Keratinocyte (primary cell): ENCODE results near the gene TPO. TPM values are rescaled to one million over a fixed set of nuclear protein-coding genes. Genes with fewer than 3 reads are reported as not detected.
"Not testable (repeated sequence)": the region's sequence is repeated elsewhere in the genome, so short reads cannot be mapped to it uniquely, and the experiment has no call there.

Experiments
- DNase-seq: peaks from one replicate; pipeline ENCODE4 v3.0.0-alpha.2; 2011; ENCODE audit warnings: low read depth, missing footprints, low spot score
- FAIRE-seq: peaks from 2 replicates; lab custom pipeline; 2011; peaks lifted over from hg19 to GRCh38; lab: Jason Lieb, UNC
- H2AFZ ChIP-seq: 2 replicates; pipeline ENCODE4 v1.6.0; 2012; ENCODE audit warnings: low read length, control low read depth, inconsistent platforms; ENCODE audit not compliant: control insufficient read depth
- H3K27ac ChIP-seq: 2 replicates; pipeline ENCODE4 v1.5.1; 2011; ENCODE audit warnings: low read length; ENCODE audit not compliant: control insufficient read depth, insufficient read depth
- H3K27me3 ChIP-seq: 3 replicates; pipeline ENCODE4 v1.6.0; 2011; ENCODE audit warnings: low read length; ENCODE audit not compliant: control insufficient read depth, insufficient read depth; ENCODE audit errors: extremely low read depth
- H3K36me3 ChIP-seq, 2 experiments: 2 replicates in 1 of 2; 3 replicates in 1 of 2; pipeline ENCODE4 v1.5.1; 2011; ENCODE audit warnings: low read length in 2 of 2, mild to moderate bottlenecking in 1 of 2; ENCODE audit not compliant: control insufficient read depth in 2 of 2, insufficient read depth in 2 of 2; ENCODE audit errors: extremely low read depth in 1 of 2
- H3K4me1 ChIP-seq: 3 replicates; pipeline ENCODE4 v1.5.1; 2011; ENCODE audit warnings: low read length; ENCODE audit not compliant: control insufficient read depth, insufficient read depth; ENCODE audit errors: extremely low read depth
- H3K4me2 ChIP-seq: 3 replicates; pipeline ENCODE4 v1.6.0; 2011; ENCODE audit warnings: low read depth, low read length; ENCODE audit not compliant: control insufficient read depth, insufficient read depth; ENCODE audit errors: extremely low read depth
- H3K4me3 ChIP-seq, 3 experiments: fragments of 200-600 bp in 1 of 3; sonication (generic) in 1 of 3; 2 replicates in 2 of 3; 3 replicates in 1 of 3; pipeline ENCODE4 v1.5.1; 2011 to 2016; ENCODE audit warnings: low read length in 3 of 3, mild to moderate bottlenecking in 3 of 3, control low read depth in 2 of 3, inconsistent platforms in 1 of 3, low read depth in 1 of 3, mixed read lengths in 1 of 3, mixed run types in 1 of 3, moderate library complexity in 1 of 3; ENCODE audit not compliant: control insufficient read depth in 2 of 3, insufficient read depth in 2 of 3; ENCODE audit errors: extremely low read depth in 1 of 3
- H3K79me2 ChIP-seq: 2 replicates; pipeline ENCODE4 v1.6.0; 2012; ENCODE audit warnings: low read length; ENCODE audit not compliant: control insufficient read depth, insufficient read depth
- H3K9ac ChIP-seq: 3 replicates; pipeline ENCODE4 v1.6.0; 2011; ENCODE audit warnings: low read length; ENCODE audit not compliant: control insufficient read depth, insufficient read depth; ENCODE audit errors: extremely low read depth
- H3K9me1 ChIP-seq: 3 replicates; pipeline ENCODE4 v1.6.0; 2011; ENCODE audit warnings: low read length; ENCODE audit not compliant: control insufficient read depth, insufficient read depth; ENCODE audit errors: extremely low read depth
- H3K9me3 ChIP-seq: 2 replicates; pipeline ENCODE4 v1.5.1; 2012; ENCODE audit warnings: low read depth, low read length; ENCODE audit not compliant: control insufficient read depth
- H4K20me1 ChIP-seq: 3 replicates; pipeline ENCODE4 v1.6.0; 2011; ENCODE audit warnings: low read length; ENCODE audit not compliant: control insufficient read depth, insufficient read depth; ENCODE audit errors: extremely low read depth
- CTCF ChIP-seq, 3 experiments: IDR thresholded peaks in 1 of 3; conservative IDR thresholded peaks in 1 of 3; optimal IDR thresholded peaks in 1 of 3; 2 replicates in 2 of 3; 3 replicates in 1 of 3; pipeline versions ENCODE3 to v1.5.1; 2011; ENCODE audit warnings: low read length in 3 of 3, mild to moderate bottlenecking in 3 of 3, moderate library complexity in 2 of 3, control low read depth in 1 of 3, inconsistent platforms in 1 of 3; ENCODE audit not compliant: insufficient read depth in 2 of 3; ENCODE audit errors: extremely low read depth in 1 of 3
- EZH2 ChIP-seq: IDR thresholded peaks from one replicate; pipeline ENCODE4 v1.6.1; 2012; ENCODE audit warnings: inconsistent platforms, mild to moderate bottlenecking, low read length, moderate library complexity
- dilution Hi-C: fragments of 300-500 bp; cut with MboI; formaldehyde crosslinking; loops from one replicate; pipeline ENCODE4 v1.7.0; 2020; ENCODE audit warnings: low sequenced_read_pairs; ENCODE audit not compliant: extremely low pct_ligation_motif_present
- polyA plus RNA-seq, 5 experiments: library from polyadenylated mRNA; depleted of rRNA in 3 of 5; stranded (reverse) in 3 of 5; stranded (forward) in 1 of 5; unstranded in 1 of 5; fragments of >200 nt; gene quantifications; 1 replicate in 1 of 5; 2 replicates in 3 of 5; 3 replicates in 1 of 5; pipeline versions ENCODE4 v1.2.1 to v1.2.3, GENCODE V29; 2011 to 2012; ENCODE audit warnings: missing spikeins in 2 of 5, low read depth in 1 of 5, low replicate concordance in 1 of 5

The TPO gene
- polyA plus RNA-seq, 1 donor (not counting 4 experiments of a cell fraction or from before 2014, with no cell fraction given): 0.07 TPM

GRCh38 chr2:1390118-1390517, 23.1 kb upstream of the TPO start:
- H3K27ac ChIP-seq, H3K79me2 ChIP-seq, H3K27me3 ChIP-seq, H4K20me1 ChIP-seq, H3K9me3 ChIP-seq, H3K36me3 ChIP-seq, H3K4me2 ChIP-seq, H2AFZ ChIP-seq, H3K4me3 ChIP-seq, H3K9me1 ChIP-seq, H3K9ac ChIP-seq, H3K4me1 ChIP-seq, FAIRE-seq, DNase-seq, dilution Hi-C loops: not testable (repeated sequence)

- no peaks in the 10 kb centered on the region for H3K9me1 ChIP-seq
- H3K4me1 ChIP-seq: no peaks in the 10 kb centered on the region
- no peak overlapping the region for H2AFZ ChIP-seq
- H4K20me1 ChIP-seq: no peaks in the 10 kb centered on the region
- no peak overlapping the region for H3K4me2 ChIP-seq
- H3K27ac ChIP-seq: no peak overlapping the region
- no peaks in the 10 kb centered on the region for H3K9me3 ChIP-seq
- no peak overlapping the region for H3K9ac ChIP-seq
- dilution Hi-C loops: no loop called here
- no peak overlapping the region for H3K4me3 ChIP-seq
- H3K79me2 ChIP-seq: no peaks in the 10 kb centered on the region
- FAIRE-seq (no peak), DNase-seq (no peak)
- no peaks in the 10 kb centered on the region for H3K36me3 ChIP-seq
- no peak for TF ChIP-seq CTCF (optimal IDR thresholded peaks at IDR 0.05 in 1 of 3, IDR thresholded peaks at IDR 0.05 in 1 of 3, conservative IDR thresholded peaks at IDR 0.05 in 1 of 3; ENCODE audit: extremely low read depth in 1 of 3, insufficient read depth in 2 of 3, low read length in 3 of 3)
- no peak for TF ChIP-seq EZH2
- H3K27me3 ChIP-seq: no peaks in the 10 kb centered on the region
Measured at GRCh38 chr2:1393321-1393720, 19.9 kb upstream of the TPO start.

GRCh38 chr2:1394709-1395408, 18.4 kb upstream of the TPO start:
- H3K9me1 ChIP-seq: no peaks in the 10 kb centered on the region
- no peak for DNase-seq
- no peak overlapping the region for H3K4me3 ChIP-seq
- no peaks in the 10 kb centered on the region for H3K9me3 ChIP-seq
- no peaks in the 10 kb centered on the region for H3K79me2 ChIP-seq
- H2AFZ ChIP-seq: no peak overlapping the region
- H4K20me1 ChIP-seq: no peaks in the 10 kb centered on the region
- H3K27ac ChIP-seq: no peak overlapping the region
- no peak for FAIRE-seq
- no peak overlapping the region for H3K9ac ChIP-seq
- no peaks in the 10 kb centered on the region for H3K27me3 ChIP-seq
- TF ChIP-seq EZH2 (no peak), CTCF (optimal IDR thresholded peaks at IDR 0.05 in 1 of 3, IDR thresholded peaks at IDR 0.05 in 1 of 3, conservative IDR thresholded peaks at IDR 0.05 in 1 of 3; ENCODE audit: extremely low read depth in 1 of 3, insufficient read depth in 2 of 3, low read length in 3 of 3) (no peak)
- H3K36me3 ChIP-seq: no peaks in the 10 kb centered on the region
- H3K4me1 ChIP-seq: no peaks in the 10 kb centered on the region
- dilution Hi-C loops: no loop called here
- H3K4me2 ChIP-seq: no peak overlapping the region
